RWPE1 (cell line): ENCODE data around the gene SLC46A3.
"Not testable (repeated sequence)": the region's sequence is repeated elsewhere in the genome, so short reads cannot be mapped to it uniquely, and the experiment has no call there.

Experiments
- CTCF ChIA-PET: fragments of 350-600 bp; sonication (Branson Sonifier 250); formaldehyde crosslinking; extraction: SDS; loops from one replicate; lab custom pipeline; 2021; lab: Yijun Ruan, JAX
- POLR2A ChIA-PET: fragments of 400-600 bp; formaldehyde crosslinking; extraction: SDS; loops from one replicate; lab custom pipeline; 2020; ENCODE audit warnings: antibody characterized with exemption; ENCODE audit not compliant: low non-redundant PET; lab: Yijun Ruan, JAX
- DNase-seq: peaks from one replicate; pipeline ENCODE4 v3.0.0; 2012; ENCODE audit warnings: low spot score
- H3K27ac ChIP-seq: fragments of 450-650 bp; 2 replicates; pipeline ENCODE4 v1.5.1; 2017
- CTCF ChIP-seq: fragments of 450-650 bp; conservative IDR thresholded peaks from 2 replicates; pipeline ENCODE4 v1.5.1; 2017; ENCODE audit warnings: low read depth, mild to moderate bottlenecking

The SLC46A3 gene

DNA sequence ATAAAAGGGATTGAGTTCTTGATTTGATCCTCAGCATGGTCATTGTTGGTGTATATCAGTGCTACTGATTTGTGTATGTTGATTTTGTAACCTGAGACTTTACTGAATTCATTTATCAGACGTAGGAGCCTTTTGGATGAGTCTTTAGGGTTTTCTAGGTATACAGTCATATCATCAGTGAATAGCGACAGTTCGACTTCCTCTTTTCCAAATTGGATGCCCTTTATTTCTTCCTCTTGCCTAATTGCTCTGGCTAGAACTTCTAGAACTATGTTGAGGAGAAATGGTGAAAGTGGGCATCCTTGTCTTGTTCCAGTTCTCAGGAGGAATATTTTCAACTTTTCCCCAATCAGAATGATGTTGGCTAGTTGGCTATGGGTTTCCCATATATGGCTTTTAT is 32.9 kb downstream of the SLC46A3 start:
- CTCF ChIA-PET: no interaction called here
- TF ChIP-seq CTCF: no peak
- DNase-seq: no peak
- H3K27ac ChIP-seq: no peak overlapping the region
- POLR2A ChIA-PET: interaction anchor here (1.2 kb wide), 1 partner anchor 9 kb away, joined by 3 read pairs; no protein-coding TSS in a partner anchor

GRCh38 chr13:28685114-28685513 is 33.7 kb downstream of the SLC46A3 start:
- TF ChIP-seq CTCF: no peak
- no peak for DNase-seq
- H3K27ac ChIP-seq: no peak overlapping the region
- ChIA-PET CTCF (interaction anchor here (0.7 kb wide), 1 partner anchor 87 kb away, joined by 4 read pairs; no protein-coding TSS in a partner anchor), POLR2A (interaction anchor here (1.2 kb wide), 1 partner anchor 8 kb away, joined by 3 read pairs; no protein-coding TSS in a partner anchor)

DNA sequence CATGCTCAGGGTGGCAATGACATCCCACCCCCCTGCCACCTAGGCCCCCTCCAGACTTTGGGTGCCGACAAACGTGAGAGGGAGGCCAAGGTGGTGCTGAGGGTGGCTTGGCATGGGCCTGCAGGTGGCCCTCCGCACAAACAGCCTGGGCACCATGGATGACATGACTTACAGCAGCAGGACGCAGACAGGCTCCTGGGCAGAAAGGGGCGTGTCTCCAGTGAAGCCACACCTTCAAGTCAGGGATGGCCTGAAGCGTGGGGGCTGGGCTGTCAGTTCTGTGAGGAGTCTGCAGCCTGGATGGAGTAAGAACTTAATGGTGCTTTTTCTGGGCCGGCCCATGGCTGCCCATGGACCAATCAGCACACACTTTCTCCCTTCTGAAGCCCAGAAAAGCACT is 34.5 kb downstream of the SLC46A3 start:
- H3K27ac ChIP-seq: no peak overlapping the region
- DNase-seq: no peak
- POLR2A ChIA-PET: no interaction called here
- CTCF ChIA-PET: no interaction called here
- no peak for TF ChIP-seq CTCF

DNA sequence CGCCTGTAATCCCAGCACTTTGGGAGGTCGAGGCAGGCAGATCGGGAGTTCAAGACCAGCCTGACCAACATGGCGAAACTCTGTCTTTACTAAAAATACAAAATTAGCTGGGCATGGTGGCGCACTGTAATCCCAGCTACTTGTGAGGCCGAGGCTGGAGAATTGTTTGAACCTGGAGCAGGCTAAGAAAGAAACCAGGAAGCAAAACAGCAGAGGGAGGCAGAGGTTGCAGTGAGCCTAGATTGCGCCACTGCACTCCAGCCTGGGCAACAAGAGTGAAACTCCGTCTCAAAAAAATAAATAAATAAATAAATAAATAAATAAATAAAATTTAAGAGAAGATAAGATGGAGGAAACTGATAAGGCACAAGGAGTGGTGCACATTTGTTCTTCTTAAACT is 35.6 kb downstream of the SLC46A3 start:
- CTCF ChIA-PET, DNase-seq, POLR2A ChIA-PET, H3K27ac ChIP-seq: not testable (repeated sequence)

- no peak overlapping the region for H3K27ac ChIP-seq
- DNase-seq: no peak
- POLR2A ChIA-PET: no interaction called here
- TF ChIP-seq CTCF: no peak
- CTCF ChIA-PET: interaction anchor here (0.8 to 2.0 kb wide), 4 partner anchors 21 to 680 kb away, joined by 3 to 8 read pairs (median 5); no protein-coding TSS in a partner anchor
Observed at GRCh38 chr13:28680541-28680940, 38.2 kb downstream of the SLC46A3 start.

DNA sequence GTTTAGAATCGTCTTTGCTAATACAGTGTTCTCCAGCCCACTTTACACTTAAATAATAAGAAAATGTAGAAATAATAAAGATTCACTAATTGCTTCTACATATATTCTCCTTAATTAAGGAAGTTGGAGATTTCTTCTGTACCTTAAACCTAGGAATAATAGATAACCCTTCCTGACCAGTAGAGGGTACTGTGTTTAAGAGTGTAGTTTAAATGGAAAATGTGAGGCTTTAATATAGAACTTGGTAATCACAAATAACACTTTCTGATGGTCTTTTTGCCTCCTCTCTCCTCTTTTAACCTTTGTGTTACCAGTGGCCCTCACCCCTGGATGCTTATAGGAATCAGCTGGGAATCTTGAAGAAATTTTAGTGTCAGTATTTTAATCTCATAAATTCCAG is 39.1 kb downstream of the SLC46A3 start:
- H3K27ac ChIP-seq: no peak overlapping the region
- DNase-seq: no peak
- CTCF ChIA-PET: interaction anchor here (0.6 to 2.0 kb wide), 8 partner anchors 14 to 681 kb away, joined by 3 to 8 read pairs (median 4); no protein-coding TSS in a partner anchor
- POLR2A ChIA-PET: no interaction called here
- TF ChIP-seq CTCF: peak; percentile 21

DNA sequence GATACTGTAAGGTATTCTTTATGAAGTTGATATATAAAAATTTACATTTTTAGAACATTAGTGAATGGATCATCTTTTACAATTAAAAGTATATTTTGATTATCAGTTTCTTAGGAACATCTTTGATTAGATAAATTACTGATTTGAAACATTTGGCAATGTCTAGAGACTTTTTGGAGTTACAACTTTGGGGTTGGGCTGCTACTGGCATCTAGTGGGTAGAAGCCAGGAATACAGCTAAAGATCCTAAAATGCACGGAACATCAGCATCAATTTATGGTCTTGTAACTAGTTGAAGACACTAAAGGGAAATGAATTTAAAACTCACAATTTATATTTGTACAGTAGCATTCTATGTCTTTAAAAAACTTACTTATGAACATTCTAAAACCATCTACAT is 40.0 kb downstream of the SLC46A3 start:
- no peak for TF ChIP-seq CTCF
- H3K27ac ChIP-seq: no peak overlapping the region
- ChIA-PET CTCF (interaction anchor here (2.0 kb wide), 1 partner anchor 118 kb away, joined by 8 read pairs; no protein-coding TSS in a partner anchor), POLR2A (no interaction called here)
- DNase-seq: no peak
